AG08395 (cell line): ENCODE measurements around the gene TNFAIP1.

ENCODE experiments used
- DNase-seq: peaks from one replicate; pipeline ENCODE4 v3.0.0; 2012; ENCODE audit warnings: mixed read lengths, low spot score

Gene TNFAIP1

GRCh38 chr17:28345419-28346198 is 10.0 kb downstream of the TNFAIP1 start:
- DNase-seq: no peak

DNA sequence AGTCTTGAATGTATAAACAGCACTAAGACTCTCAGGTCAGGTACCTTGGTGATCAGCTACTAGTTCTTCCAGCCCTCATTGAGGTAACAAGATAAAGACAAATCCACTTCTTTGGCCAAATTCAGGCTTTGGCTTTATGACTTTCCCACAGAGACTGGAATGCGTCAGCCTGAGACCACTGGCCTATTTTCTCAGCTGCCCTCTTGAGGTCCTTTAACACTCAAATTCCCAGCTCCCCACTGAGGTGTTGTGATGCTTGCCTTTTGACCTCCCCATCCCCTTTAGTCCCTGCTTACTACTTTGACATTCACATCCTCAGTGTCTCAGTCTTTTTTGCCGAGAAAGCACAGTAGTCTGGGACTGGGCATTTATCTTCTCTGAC is 10.6 kb downstream of the TNFAIP1 start:
- DNase-seq: no peak

GRCh38 chr17:28346746-28347246 is 11.2 kb downstream of the TNFAIP1 start:
- no peak for DNase-seq

DNA sequence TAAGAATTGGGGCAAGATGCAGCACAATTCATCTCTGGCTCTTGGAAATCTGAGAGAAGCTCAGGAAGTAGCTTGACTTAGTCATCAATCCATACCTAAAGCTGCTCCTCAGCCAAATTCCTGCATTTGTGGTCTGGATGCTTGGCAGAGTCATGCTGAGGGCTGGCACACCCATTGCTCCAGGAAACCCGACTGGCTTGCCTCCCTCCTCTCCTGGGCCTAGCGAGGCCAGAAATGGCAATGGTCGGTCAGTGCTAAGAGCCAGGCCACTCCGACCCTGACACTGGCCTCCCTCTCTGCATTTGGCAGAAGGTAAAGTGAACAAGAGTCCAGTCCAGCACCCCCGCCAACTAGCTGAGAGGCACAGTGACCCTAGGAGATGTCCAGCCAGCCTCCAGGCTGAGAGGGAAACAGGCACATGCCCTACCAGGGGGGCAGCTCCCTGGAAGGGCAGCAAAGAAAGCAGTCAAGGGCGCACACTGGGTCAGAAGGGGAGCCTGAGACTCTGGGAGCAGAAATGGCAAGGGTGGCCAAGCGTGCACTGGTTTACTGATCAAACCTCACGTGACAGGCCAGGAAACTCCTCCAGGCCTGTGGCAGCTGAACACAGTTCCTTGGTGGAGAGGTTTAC is 11.8 kb downstream of the TNFAIP1 start:
- peak; percentile 92 for DNase-seq

GRCh38 chr17:28348979-28349378 is 13.4 kb downstream of the TNFAIP1 start:
- no peak for DNase-seq

DNA sequence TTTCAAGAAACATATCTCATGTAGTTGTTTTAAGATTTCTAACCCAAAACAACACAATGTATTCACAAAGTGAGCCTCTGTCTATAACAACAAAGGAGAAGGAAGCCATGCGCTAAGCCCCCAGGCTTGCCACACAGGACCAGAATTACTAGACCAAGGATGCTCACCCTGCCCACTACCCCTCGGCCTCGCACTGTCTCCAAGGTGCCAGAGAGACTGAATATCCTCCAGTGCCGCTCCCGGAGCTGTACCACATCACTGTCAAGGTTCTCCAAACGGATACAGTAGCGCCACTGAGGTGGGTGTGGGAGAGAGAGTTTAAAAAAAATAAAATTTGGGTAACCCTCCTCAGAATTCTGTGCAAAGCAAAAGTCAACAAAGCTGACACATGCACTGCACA is 14.7 kb downstream of the TNFAIP1 start:
- DNase-seq: no peak

- DNase-seq: peak; percentile 97
Observed at GRCh38 chr17:28357061-28357900, 21.7 kb downstream of the TNFAIP1 start, which contains the start of gene POLDIP2. Gene POLDIP2 (minus strand): TSS chr17:28357527. CDS start chr17:28357448, 79 bp downstream.

DNA sequence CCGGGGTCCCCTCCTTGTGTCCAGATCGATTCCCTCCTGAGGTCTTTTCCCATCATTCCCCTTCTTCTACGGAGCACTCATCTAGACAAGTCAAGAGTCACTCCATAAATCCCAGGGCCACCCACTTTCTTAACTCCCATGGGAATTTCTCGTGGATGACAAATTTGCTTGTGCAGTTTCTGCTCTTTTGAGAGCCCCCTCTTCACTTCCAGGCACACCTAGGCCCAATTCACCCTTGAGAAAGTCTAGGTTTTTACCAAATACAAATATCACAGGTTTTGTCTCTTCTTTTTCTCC is 22.3 kb downstream of the TNFAIP1 start:
- DNase-seq: no peak

GRCh38 chr17:28363186-28363585 is 27.6 kb downstream of the TNFAIP1 start:
- no peak for DNase-seq

DNA sequence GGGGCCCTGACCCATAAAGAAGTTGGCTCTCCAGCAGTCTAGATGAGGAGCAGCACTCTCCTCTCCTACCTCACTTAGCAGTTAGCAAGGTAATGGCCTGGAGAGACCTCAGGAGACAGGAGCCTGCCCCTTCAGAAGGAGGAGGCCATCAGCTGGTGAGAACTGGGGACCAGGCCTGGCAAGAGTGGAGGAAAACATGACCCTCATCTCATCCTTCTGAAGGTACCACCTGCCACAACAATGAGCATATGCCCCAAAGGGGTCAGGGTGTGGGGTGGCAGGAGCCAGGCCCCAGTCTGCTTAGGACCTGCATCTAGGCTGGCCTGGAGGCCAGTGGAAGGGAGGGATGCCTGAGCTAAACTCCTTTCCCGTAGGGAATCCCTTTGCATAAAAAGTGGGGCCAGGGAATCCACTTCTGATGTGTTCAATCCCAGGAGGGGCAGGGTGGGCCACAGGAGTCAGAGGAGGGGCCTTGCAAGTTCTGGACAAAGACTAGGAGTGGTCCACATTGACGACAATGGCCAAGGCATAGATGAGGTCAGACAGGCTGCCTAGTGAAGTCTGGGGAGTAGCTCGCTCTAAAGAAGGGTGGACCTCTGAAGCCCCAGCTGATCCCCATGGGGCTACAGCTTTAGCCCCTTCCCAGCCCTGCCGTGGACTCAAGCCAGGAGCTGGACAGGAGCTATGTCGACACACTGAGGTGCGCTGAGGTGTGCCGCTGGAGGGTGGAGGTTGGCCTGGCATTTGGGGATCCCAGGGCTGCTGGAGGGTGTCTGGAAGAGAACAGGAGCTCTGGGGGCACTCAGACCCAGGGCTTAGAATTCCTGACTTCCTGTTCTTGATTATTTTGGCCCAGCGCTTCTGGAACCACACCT is 28.5 kb downstream of the TNFAIP1 start:
- no peak for DNase-seq

DNA sequence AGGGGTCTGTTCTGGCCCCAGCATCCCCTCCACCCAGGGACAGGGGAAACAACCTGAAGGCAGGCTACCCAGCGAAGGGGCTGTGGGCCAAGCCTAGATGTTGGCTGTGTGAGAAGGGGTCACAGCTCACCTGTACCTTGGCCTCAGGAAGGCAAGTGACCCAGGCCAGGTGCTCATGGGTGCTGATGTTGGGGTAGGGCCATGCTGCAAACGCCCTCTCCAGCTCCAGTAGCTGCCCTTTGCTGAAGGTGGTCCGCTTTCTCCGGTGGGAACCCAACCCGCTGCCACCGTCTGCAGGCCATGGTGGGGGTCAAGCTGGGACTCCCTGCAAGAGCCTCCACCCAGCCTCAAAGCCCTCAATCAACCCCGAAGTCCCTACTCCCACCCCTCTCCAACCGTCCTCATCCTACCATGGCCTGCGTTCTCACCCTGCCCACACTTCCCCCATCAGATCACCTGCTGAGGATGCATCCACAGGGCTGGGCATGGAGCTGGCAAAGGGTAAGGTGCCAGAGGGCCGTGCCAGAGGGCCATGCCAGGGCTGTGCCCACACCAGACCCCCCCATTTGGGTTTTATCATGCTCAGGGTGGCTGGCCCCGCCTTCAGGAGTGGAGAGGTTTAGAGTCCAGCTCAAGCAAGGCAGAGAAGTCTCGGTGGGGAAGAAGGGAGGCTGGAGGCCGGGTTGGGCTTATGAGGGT is 29.3 kb downstream of the TNFAIP1 start, which contains the start of gene SEBOX:
SEBOX (minus strand) TSS at position 535 of the 699 bp plus-strand sequence; CDS start at position 487, 48 bp downstream.
- no peak for DNase-seq

- DNase-seq: no peak
Observed at GRCh38 chr17:28365487-28365886, 29.9 kb downstream of the TNFAIP1 start.

DNA sequence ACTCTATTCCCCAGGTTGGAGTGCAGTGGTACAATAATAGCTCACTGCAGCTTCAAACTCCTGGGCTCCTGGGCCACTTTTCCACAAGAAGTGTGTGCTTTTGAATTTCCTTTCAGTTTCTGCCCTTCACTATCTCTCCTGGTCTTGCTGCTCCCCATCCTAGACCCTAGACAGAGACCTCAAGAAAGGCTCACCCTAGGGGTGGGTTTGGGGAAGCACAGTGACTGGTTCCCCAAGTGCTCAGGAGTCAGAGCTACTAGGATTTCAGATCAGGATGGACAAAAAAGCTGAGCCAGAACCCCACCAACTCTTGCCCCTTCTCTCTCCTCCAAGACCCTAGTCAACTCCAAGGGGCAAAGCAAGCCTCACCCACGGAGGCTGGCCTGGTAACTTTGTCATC is 31.0 kb downstream of the TNFAIP1 start:
- DNase-seq: no peak

DNA sequence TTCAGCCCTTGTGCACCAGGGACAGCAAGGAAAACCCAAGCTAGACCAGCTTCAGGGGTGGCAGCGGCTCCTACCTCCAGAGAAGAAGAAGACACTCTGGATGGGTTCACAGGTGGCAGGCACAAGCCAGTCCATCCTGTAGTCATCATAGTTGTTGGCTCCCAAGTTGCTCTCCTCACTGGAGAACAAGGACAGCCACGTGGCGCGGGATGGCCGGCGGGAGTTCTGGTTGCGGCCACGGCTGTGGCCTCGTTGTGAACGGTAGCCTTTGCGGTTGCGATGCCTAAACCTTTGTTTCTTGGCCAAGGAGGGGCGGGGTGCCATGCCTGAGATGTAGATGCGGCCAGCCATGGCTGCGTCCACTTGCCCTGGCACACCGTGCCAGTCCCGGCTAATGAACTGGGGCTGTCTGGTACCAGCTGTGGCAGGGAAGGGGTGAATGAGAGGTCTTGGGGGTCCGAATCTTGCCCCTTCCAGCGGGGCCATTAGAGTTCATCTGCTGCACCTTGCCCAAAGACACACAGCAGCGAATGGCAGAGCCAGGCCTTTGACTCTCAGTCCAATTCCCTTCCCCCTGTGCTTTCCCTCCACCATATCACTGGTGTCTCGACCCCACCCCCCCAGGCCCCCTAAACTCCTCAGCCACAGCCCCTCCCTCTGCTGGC is 32.2 kb downstream of the TNFAIP1 start:
- DNase-seq: no peak

GRCh38 chr17:28368306-28368831 is 32.8 kb downstream of the TNFAIP1 start:
- no peak for DNase-seq

- no peak for DNase-seq
Observed at GRCh38 chr17:28368915-28369683, 33.5 kb downstream of the TNFAIP1 start.

GRCh38 chr17:28369684-28370034 is 34.1 kb downstream of the TNFAIP1 start:
- DNase-seq: no peak

GRCh38 chr17:28370035-28370743 is 34.6 kb downstream of the TNFAIP1 start, which contains the start of gene VTN:
Gene VTN (minus strand): TSS chr17:28370307. CDS start chr17:28370203, 104 bp downstream.
- no peak for DNase-seq

DNA sequence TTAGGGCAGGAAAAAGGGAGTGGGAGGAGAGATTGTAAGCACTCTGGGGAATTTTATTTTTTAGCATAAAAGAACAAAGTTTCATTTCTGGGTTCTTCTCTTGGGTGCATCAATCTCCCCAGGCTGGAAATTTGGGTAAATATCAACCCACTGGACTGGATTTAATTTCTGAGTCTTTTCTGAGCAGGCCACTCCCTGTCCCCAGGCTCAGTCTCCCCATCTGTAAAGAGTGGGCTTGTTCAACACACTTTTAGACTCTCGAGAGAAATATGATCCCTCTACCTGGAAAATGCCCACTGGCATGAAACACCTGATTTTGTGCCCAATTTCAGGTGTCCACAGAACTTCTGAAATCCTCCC is 35.2 kb downstream of the TNFAIP1 start:
- no peak for DNase-seq
